GM21423 (cell line): ENCODE measurements around the gene PDLIM7.
"Not testable (repeated sequence)": the region's sequence is repeated elsewhere in the genome, so short reads cannot be mapped to it uniquely, and the experiment has no call there.

Experiments used
- ATAC-seq: cut with Tn5 transposase; IDR thresholded peaks from one replicate; pipeline ENCODE4 v1.9.1; 2021; ENCODE audit warnings: mild to moderate bottlenecking, moderate library complexity; ENCODE audit not compliant: unreplicated experiment

Gene PDLIM7

DNA sequence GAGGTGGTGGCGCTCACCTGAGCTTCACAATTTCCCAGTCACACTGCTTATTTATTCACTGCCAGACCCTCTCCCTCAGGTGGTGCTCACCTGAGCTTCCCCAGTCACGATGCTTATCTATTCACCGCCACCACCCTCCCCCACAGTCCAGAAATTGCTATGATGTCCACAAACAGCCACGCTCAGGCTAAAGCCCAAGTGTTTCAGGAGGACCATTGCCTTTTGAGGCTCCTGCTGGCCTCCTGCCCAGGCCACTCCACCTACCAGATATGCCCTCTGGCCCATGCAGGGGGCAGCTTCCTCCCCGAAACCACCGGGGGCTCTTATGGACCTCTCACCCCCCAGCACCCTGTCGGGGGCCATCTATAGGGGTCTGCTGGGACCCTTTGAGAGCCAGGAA, 4.6 kb downstream of the PDLIM7 start:
- ATAC-seq, result no peak

DNA sequence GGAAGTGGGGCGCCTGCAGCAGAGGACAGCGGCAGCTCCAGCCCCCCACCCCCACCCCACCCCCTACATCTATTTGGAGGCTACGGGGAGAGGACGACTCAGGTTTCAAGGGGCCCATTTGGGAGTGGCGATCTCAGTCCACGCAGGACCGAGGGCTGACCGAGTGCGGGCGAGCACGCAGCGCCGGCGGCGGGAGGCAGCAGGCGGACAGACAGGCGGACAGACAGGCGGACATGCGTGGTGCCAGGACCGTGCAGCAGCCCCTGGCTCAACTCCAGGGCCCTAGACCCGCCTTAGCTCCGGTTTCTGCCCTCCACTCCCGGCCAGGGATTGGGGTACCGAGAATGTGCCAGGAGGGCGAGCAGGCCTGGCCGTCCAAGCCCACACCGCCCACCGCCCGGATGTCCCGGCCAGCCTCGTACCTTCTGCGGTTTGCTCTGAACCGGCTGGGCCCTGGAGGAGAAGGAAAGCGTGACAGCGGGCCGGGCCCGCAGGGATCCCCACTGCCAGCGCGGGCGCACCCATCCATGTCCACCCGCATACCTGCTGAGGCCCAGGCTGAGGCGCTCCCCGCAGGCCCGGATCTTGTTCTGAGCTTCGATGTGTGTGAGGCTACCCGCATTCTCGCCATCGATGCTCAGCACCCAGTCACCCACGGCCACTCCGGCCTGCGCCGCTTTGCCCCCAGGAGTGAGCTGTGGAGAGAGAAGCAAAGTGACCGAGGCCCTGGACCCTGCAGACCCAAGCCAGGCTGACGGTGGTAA, 5.2 kb downstream of the PDLIM7 start:
- ATAC-seq, result no peak

GRCh38 chr5:177491429-177491945, 5.9 kb downstream of the PDLIM7 start:
- ATAC-seq, result no peak

GRCh38 chr5:177490992-177491391, 6.4 kb downstream of the PDLIM7 start:
- ATAC-seq, result no peak

DNA sequence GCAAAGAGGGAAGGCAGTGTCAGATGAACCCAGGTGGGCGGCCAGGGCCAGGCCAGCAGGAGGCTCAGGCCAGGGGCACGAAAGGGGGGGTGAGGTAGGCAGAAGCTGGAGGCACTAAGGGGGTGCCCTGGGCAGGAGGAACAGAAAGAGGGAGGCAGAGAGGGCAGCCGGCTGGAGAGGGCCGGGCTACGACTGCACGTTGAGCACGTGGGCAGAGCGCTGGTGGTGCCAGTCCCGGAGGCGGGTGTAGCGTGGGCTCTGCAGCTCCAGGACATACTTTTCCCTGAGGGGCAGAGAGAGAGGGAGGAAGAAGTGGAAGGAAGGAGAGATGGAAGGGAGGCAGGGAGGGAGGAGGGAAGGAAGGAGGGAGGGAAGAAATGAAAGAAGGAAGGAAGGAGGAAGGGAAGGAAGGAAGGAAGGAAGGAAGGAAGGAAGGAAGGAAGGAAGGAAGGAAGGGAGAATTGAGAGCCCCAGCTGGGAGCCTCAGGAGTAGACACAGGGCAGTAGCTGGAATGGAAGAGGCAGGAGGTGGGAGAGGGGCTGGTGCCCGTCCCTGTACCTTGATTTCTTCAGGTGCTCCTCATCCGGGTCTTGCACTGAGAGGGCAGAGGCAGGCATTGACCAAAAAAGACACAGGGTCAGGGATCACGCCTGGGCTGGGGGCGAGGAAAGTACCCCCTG, 7.0 kb downstream of the PDLIM7 start:
- no peak for ATAC-seq

GRCh38 chr5:177489119-177489716, 8.2 kb downstream of the PDLIM7 start:
- no peak for ATAC-seq

- no peak for ATAC-seq
Observed at GRCh38 chr5:177487975-177488374, 9.4 kb downstream of the PDLIM7 start.

DNA sequence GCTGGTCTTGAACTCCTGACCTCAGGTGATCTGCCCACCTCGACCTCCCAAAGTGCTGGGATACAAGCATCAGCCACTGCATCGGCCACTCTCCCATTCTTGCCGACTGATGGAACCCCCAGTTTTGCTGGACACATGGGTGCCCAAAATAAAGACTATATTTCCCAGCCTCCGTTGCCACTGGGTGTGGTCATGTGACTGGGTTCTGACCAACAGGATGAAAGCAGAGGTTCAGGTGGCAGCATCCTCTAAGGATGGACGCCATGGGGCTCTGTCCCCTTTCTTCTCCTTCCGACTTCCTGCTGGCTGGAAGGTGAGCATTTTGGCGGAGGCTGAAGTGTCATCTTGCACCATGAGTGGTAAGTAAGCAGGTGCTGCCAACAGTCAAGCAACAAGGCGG, 10.3 kb downstream of the PDLIM7 start:
- ATAC-seq, result no peak

DNA sequence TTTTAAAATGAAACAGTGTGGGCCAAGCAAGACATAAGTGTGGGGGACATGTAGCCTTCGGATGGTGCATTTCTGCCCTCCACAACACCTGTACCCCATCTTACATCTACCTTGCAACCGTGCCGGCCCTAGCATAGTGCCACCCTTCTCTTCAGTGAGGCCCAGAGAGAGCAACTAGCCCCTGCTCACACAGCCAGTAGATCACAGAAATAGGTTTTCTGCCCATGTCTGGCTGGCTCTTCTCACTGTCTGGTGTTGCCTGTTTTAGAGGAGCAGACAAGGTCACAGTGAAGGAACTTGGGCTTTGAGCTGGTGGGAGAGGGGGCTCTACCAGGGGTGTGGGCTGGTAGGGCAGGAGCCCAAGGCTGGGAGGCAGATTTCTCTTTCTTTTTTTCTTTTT, 11.1 kb downstream of the PDLIM7 start:
- no peak for ATAC-seq

DNA sequence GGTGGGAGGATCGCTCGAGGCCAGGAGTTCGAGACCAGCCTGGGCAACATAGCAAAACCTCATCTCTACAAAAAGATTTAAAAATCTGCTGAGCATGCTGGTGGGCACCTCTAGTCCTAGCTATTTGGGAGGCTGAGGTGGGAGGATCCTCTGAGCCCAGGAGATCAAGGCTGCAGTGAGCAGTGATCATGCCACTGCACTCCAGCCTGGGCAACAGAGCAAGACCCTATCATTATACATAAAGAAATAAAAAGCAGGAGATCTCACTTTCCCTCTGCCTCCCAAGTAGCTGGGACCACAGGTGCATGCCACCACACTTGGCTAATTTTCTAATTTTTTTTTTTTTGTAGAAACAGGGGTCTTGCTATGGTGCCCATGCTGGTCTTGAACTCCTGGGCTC, 11.7 kb downstream of the PDLIM7 start:
- not testable (repeated sequence) for ATAC-seq

DNA sequence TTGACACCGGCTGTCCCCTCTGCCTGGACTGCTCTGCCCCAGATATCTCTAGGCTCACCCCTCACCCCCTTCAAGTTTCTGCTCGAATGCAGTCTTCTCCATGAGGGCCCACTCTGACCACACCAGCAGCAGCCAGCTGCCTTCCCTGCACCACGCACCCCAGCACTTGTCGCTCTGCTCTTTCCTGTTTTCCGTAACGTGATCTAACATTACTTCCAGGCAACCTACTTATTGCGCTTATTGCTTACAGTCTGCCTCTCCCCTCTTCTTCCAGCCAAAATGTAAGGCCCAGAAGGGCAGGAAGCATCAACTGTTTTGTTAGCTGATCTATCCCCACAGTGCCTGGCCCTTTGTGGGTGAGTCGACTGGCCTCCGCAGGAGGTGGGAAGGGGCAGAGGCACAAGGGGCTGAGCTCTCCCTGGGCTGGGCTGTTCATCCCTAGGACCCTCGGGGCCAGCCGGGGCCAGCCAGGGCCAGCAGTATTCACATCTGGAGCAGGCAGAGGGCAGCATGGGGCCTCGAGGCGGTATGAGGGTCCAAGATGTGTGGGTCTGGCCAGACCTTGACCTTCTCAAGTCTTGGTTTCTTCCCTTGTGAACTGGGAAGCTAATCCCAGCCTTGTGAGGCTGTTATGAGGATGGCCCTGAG, 12.4 kb downstream of the PDLIM7 start:
- ATAC-seq, result no peak

- ATAC-seq, result no peak
Observed at GRCh38 chr5:177483994-177484901, 13.2 kb downstream of the PDLIM7 start.

GRCh38 chr5:177483042-177483441, 14.4 kb downstream of the PDLIM7 start:
- no peak for ATAC-seq

DNA sequence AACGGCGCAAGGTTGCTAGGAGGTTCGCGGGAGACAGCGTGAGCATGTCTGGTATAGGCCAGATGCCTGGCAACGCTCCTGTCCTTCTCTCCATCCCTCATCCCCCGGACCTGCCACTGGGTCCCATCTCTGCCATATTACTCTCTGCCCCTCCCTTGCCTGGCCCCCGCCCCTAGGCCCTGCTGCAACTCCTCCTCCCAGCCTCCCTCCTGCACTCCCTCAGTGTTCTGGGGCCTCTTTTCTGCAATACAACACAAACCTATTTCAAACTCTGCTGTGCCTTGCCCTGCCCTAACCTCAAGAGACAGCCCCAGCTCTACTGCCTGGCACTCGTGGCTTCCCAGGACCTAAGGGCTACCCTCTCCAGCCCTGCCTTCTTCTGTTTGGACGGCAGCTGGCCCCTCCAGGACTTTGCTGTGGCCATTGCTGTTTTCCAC, 15.0 kb downstream of the PDLIM7 start:
- no peak for ATAC-seq

- no peak for ATAC-seq
Observed at GRCh38 chr5:177479774-177480173, 17.6 kb downstream of the PDLIM7 start.

GRCh38 chr5:177478711-177479646, 18.4 kb downstream of the PDLIM7 start:
- ATAC-seq, result no peak

DNA sequence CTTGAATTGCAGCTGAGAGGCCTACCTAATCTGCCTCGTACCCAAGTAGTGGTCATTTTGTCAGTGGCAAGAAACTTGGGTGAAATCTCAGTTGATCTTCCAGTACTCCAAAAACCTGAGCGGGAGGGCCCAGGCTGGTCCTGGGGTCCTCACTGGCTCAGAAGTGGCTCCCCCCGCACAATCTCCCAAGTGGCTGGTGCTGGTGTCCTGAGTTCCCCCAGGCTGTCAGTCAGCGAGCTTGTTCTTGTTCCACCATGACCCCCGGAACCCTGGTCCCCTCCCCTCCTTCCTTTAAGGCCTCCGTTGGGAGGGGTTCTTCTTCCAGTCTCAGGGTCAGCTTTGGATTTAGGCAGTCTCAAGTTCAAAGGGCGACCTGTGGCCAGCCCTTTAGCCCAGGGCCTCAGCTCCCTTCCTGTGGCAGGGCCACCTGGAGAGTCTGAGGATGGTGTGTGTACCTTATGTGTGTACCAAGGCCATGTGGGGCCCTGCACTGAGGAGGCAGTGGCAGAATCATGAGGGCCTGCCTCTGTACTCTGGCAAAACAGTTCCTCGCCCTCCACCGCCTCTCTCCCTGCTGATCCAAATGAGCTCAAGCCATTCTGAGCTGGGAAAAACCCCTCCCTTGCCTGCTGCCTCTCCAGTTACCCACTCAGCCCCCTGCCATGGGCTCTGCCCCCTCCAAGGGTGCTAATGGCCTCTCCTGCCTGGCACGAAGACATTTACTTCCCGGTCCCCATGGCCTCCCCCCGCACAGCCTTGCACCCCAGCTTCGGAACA, 19.5 kb downstream of the PDLIM7 start:
- ATAC-seq, result no peak

DNA sequence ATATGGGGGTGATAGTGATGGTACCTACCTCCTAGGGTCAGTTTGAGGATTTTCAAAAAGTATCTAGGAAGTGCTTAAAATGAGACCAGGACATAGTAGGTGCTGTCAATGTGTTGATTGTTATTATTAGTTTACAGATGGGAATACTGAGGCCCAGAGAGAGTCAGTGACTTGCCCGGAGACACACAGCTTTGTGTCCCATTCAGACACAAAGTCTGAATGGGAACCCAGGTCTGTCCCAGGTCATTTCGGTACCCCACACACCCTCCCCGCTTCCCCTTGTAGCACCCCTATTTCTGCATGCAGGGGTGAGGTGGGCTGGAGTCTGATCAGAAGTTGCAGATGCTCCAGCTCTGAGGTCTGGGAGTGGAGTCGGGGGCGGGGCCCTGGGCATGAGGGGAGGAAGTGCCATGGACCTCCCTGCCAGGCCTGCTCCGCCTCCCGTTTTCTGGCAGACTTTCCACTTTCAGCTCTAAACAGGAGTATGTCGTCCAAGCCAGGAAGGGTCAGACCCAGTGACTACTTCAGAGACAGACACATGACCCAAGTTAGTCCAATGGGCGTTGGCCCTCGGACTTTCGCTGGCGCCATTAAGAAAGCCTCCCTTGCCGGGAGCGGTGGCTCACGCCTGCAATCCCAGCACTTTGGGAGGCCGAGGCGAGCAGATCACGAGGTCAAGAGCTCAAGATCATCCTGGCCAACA, 20.7 kb downstream of the PDLIM7 start:
- no peak for ATAC-seq
